ENCODE data around the gene ZSCAN5A. TPM values are rescaled to one million over a fixed set of nuclear protein-coding genes. Genes with fewer than 3 reads are reported as not detected.

ZSCAN5A gene
- total RNA-seq, 1 experiment from 2014 or later, result 12.9 TPM

GRCh38 chr19:56304243-56304642, 10.4 kb downstream of the ZSCAN5A start:
- H3K36me3 ChIP-seq (replicated peaks; ENCODE audit: control insufficient read depth, insufficient read depth, low read length), result no peaks in the 10 kb centered on the region
- H3K4me3 ChIP-seq (ENCODE audit: insufficient read depth, low read depth, low read length), result no peak overlapping the region
- H3K27me3 ChIP-seq (ENCODE audit: control insufficient read depth, insufficient read depth, low read length), result no peaks in the 10 kb centered on the region
- DNase-seq, result no peak

- DNase-seq, result no peak
- no peaks in the 10 kb centered on the region for H3K36me3 ChIP-seq (replicated peaks; ENCODE audit: control insufficient read depth, insufficient read depth, low read length)
- H3K4me3 ChIP-seq (ENCODE audit: insufficient read depth, low read depth, low read length), result no peak overlapping the region
- H3K27me3 ChIP-seq (ENCODE audit: control insufficient read depth, insufficient read depth, low read length), result no peaks in the 10 kb centered on the region
Observed at GRCh38 chr19:56301886-56302620, 12.6 kb downstream of the ZSCAN5A start.

GRCh38 chr19:56301155-56301554, 13.5 kb downstream of the ZSCAN5A start:
- DNase-seq, result peak; percentile 30
- Histone ChIP-seq H3K4me3 (ENCODE audit: insufficient read depth, low read depth, low read length) (no peak overlapping the region), H3K27me3 (ENCODE audit: control insufficient read depth, insufficient read depth, low read length) (no peaks in the 10 kb centered on the region), H3K36me3 (replicated peaks; ENCODE audit: control insufficient read depth, insufficient read depth, low read length) (no peaks in the 10 kb centered on the region)

- no peak for DNase-seq
- H3K27me3 ChIP-seq (ENCODE audit: control insufficient read depth, insufficient read depth, low read length), result no peaks in the 10 kb centered on the region
- no peaks in the 10 kb centered on the region for H3K36me3 ChIP-seq (replicated peaks; ENCODE audit: control insufficient read depth, insufficient read depth, low read length)
- H3K4me3 ChIP-seq (ENCODE audit: insufficient read depth, low read depth, low read length), result no peak overlapping the region
Observed at GRCh38 chr19:56299688-56300087, 15.0 kb downstream of the ZSCAN5A start.

- H3K4me3 ChIP-seq (ENCODE audit: insufficient read depth, low read depth, low read length), result no peak overlapping the region
- H3K36me3 ChIP-seq (replicated peaks; ENCODE audit: control insufficient read depth, insufficient read depth, low read length), result no peaks in the 10 kb centered on the region
- no peak for DNase-seq
Observed at GRCh38 chr19:56297010-56297409, 17.6 kb downstream of the ZSCAN5A start.

GRCh38 chr19:56295531-56296455, 18.8 kb downstream of the ZSCAN5A start:
- DNase-seq, result no peak
- Histone ChIP-seq H3K36me3 (replicated peaks; ENCODE audit: control insufficient read depth, insufficient read depth, low read length) (no peaks in the 10 kb centered on the region), H3K27me3 (ENCODE audit: control insufficient read depth, insufficient read depth, low read length) (no peaks in the 10 kb centered on the region), H3K4me3 (ENCODE audit: insufficient read depth, low read depth, low read length) (no peak overlapping the region)

More at GRCh38 chr19:56297010-56297409, 17.6 kb downstream of the ZSCAN5A start:
- H3K27me3 ChIP-seq (ENCODE audit: control insufficient read depth, insufficient read depth, low read length), result no peaks in the 10 kb centered on the region

GRCh38 chr19:56294549-56294948, 20.1 kb downstream of the ZSCAN5A start:
- no peaks in the 10 kb centered on the region for H3K36me3 ChIP-seq (replicated peaks; ENCODE audit: control insufficient read depth, insufficient read depth, low read length)
- no peak overlapping the region for H3K4me3 ChIP-seq (ENCODE audit: insufficient read depth, low read depth, low read length)
- H3K27me3 ChIP-seq (ENCODE audit: control insufficient read depth, insufficient read depth, low read length), result no peaks in the 10 kb centered on the region
- no peak for DNase-seq

GRCh38 chr19:56291867-56292266, 22.8 kb downstream of the ZSCAN5A start:
- Histone ChIP-seq H3K4me3 (ENCODE audit: insufficient read depth, low read depth, low read length) (no peak overlapping the region), H3K27me3 (ENCODE audit: control insufficient read depth, insufficient read depth, low read length) (no peaks in the 10 kb centered on the region), H3K36me3 (replicated peaks; ENCODE audit: control insufficient read depth, insufficient read depth, low read length) (no peaks in the 10 kb centered on the region)
- no peak for DNase-seq

- no peak for DNase-seq
- no peak overlapping the region for H3K4me3 ChIP-seq (ENCODE audit: insufficient read depth, low read depth, low read length)
- no peaks in the 10 kb centered on the region for H3K27me3 ChIP-seq (ENCODE audit: control insufficient read depth, insufficient read depth, low read length)
- no peaks in the 10 kb centered on the region for H3K36me3 ChIP-seq (replicated peaks; ENCODE audit: control insufficient read depth, insufficient read depth, low read length)
Observed at GRCh38 chr19:56290104-56290503, 24.5 kb downstream of the ZSCAN5A start.

- no peaks in the 10 kb centered on the region for H3K36me3 ChIP-seq (replicated peaks; ENCODE audit: control insufficient read depth, insufficient read depth, low read length)
- no peaks in the 10 kb centered on the region for H3K27me3 ChIP-seq (ENCODE audit: control insufficient read depth, insufficient read depth, low read length)
- DNase-seq, result no peak
- H3K4me3 ChIP-seq (ENCODE audit: insufficient read depth, low read depth, low read length), result no peak overlapping the region
Observed at GRCh38 chr19:56284746-56285145, 29.9 kb downstream of the ZSCAN5A start.

GRCh38 chr19:56282809-56283208, 31.8 kb downstream of the ZSCAN5A start:
- Histone ChIP-seq H3K36me3 (replicated peaks; ENCODE audit: control insufficient read depth, insufficient read depth, low read length) (no peaks in the 10 kb centered on the region), H3K4me3 (ENCODE audit: insufficient read depth, low read depth, low read length) (no peak overlapping the region), H3K27me3 (ENCODE audit: control insufficient read depth, insufficient read depth, low read length) (no peaks in the 10 kb centered on the region)
- DNase-seq, result no peak

- no peaks in the 10 kb centered on the region for H3K27me3 ChIP-seq (ENCODE audit: control insufficient read depth, insufficient read depth, low read length)
- no peaks in the 10 kb centered on the region for H3K36me3 ChIP-seq (replicated peaks; ENCODE audit: control insufficient read depth, insufficient read depth, low read length)
- no peak for DNase-seq
- H3K4me3 ChIP-seq (ENCODE audit: insufficient read depth, low read depth, low read length), result no peak overlapping the region
Observed at GRCh38 chr19:56273563-56274117, 41.0 kb downstream of the ZSCAN5A start.

- no peak within 1 kb of the TSS for H3K4me3 ChIP-seq (ENCODE audit: insufficient read depth, low read depth, low read length)
- no peaks in the 10 kb centered on the region for H3K27me3 ChIP-seq (ENCODE audit: control insufficient read depth, insufficient read depth, low read length)
- no peak for DNase-seq
- no peaks in the 10 kb centered on the region for H3K36me3 ChIP-seq (replicated peaks; ENCODE audit: control insufficient read depth, insufficient read depth, low read length)
Observed at GRCh38 chr19:56272161-56272798, 42.4 kb downstream of the ZSCAN5A start, which contains the start of gene EDDM13. Gene EDDM13, plus strand, starts transcription at chr19:56272748. Its CDS starts 87 bp downstream, at chr19:56272835.

- Histone ChIP-seq H3K27me3 (ENCODE audit: control insufficient read depth, insufficient read depth, low read length) (no peaks in the 10 kb centered on the region), H3K4me3 (ENCODE audit: insufficient read depth, low read depth, low read length) (no peak overlapping the region), H3K36me3 (replicated peaks; ENCODE audit: control insufficient read depth, insufficient read depth, low read length) (no peaks in the 10 kb centered on the region)
- DNase-seq, result no peak
Observed at GRCh38 chr19:56271151-56271550, 43.5 kb downstream of the ZSCAN5A start.
